PC-9 (cell line): Measurements from ENCODE around the gene RNU1-1.
"Not testable (repeated sequence)": the region's sequence is repeated elsewhere in the genome, so short reads cannot be mapped to it uniquely, and the experiment has no call there.

Experiments
- CTCF ChIP-seq: fragments of 200-600 bp; sonication (generic); conservative IDR thresholded peaks from 2 replicates; pipeline ENCODE4 v1.6.1; 2017; ENCODE audit warnings: mixed run types, antibody characterized with exemption, mild to moderate bottlenecking, moderate library complexity
- EZH2 ChIP-seq: fragments of 200-600 bp; sonication (generic); IDR thresholded peaks from 2 replicates; pipeline ENCODE4 v1.8.0; 2017; ENCODE audit warnings: antibody characterized with exemption, low read depth

GRCh38 chr1:16521679-16522078 lies 7.6 kb upstream of the RNU1-1 start:
- TF ChIP-seq EZH2, CTCF: not testable (repeated sequence)
